Measurements from ENCODE around the gene ARID1B. TPM values are rescaled to one million over a fixed set of nuclear protein-coding genes. Genes with fewer than 3 reads are reported as not detected.

The ARID1B gene
- total and polyA plus RNA-seq, 11 donors, result 15.3 to 76.1 (median 40.7) TPM

GRCh38 chr6:157065366-157065765 is 288.2 kb downstream of the ARID1B start:
- 87 to 98% (median 96%) methylated on average over 5 of the region's 5 CpGs for WGBS, 4 donors
- H3K36me3 ChIP-seq, result no peaks in the 10 kb centered on the region
- no peaks in the 10 kb centered on the region for H3K27me3 ChIP-seq
- intact Hi-C loops (cut with DNase I), result no loop called here
- no peak for TF ChIP-seq POLR2A (IDR thresholded peaks at IDR 0.05)
- TF ChIP-seq CTCF (IDR thresholded peaks at IDR 0.05), result no peak
- H3K27ac ChIP-seq, result no peak overlapping the region
- DNase-seq, result no peak
- ATAC-seq, result no peak
- no peaks in the 10 kb centered on the region for H3K9me3 ChIP-seq
- H3K4me3 ChIP-seq, result no peak overlapping the region
- H3K4me1 ChIP-seq, result peaks cover 0 to 57% (median 37%) of the 10 kb centered on the region in 12 donors

GRCh38 chr6:157066781-157067491 is 289.8 kb downstream of the ARID1B start:
- WGBS, 4 donors, result 69 to 81% (median 78%) methylated on average over 6 of the region's 6 CpGs
- H3K4me1 ChIP-seq, result peaks cover 0 to 57% (median 43%) of the 10 kb centered on the region in 12 donors

GRCh38 chr6:157067507-157067906 is 290.3 kb downstream of the ARID1B start:
- H3K27me3 ChIP-seq, result no peaks in the 10 kb centered on the region
- ATAC-seq (no peak), DNase-seq (no peak)
- no peak overlapping the region for H3K27ac ChIP-seq
- no peak overlapping the region for H3K4me3 ChIP-seq
- no peaks in the 10 kb centered on the region for H3K9me3 ChIP-seq
- TF ChIP-seq POLR2A (IDR thresholded peaks at IDR 0.05) (no peak), CTCF (IDR thresholded peaks at IDR 0.05) (no peak)
- peaks cover 0 to 61% (median 41%) of the 10 kb centered on the region in 12 donors for H3K4me1 ChIP-seq
- H3K36me3 ChIP-seq, result no peaks in the 10 kb centered on the region
- intact Hi-C loops (cut with DNase I), result no loop called here
- WGBS, 4 donors, result 93 to 96% (median 96%) methylated on average over 8 of the region's 8 CpGs

More at GRCh38 chr6:157066781-157067491, 289.8 kb downstream of the ARID1B start:
- intact Hi-C loops (cut with DNase I), result no loop called here
- Histone ChIP-seq H3K9me3 (no peaks in the 10 kb centered on the region), H3K36me3 (no peaks in the 10 kb centered on the region), H3K4me3 (no peak overlapping the region), H3K27ac (peak overlapping the region in 4 of 12 donors; percentile 4 to 36 (median 22)), H3K27me3 (no peaks in the 10 kb centered on the region)
- no peak for TF ChIP-seq CTCF (IDR thresholded peaks at IDR 0.05)
- TF ChIP-seq POLR2A (IDR thresholded peaks at IDR 0.05), result no peak
- ATAC-seq (no peak), DNase-seq (no peak)

- DNase-seq, result no peak
- H3K9me3 ChIP-seq, result no peaks in the 10 kb centered on the region
- H3K27me3 ChIP-seq, result no peaks in the 10 kb centered on the region
- H3K4me1 ChIP-seq, result peaks cover 0 to 67% (median 39%) of the 10 kb centered on the region in 12 donors
- no peak overlapping the region for H3K4me3 ChIP-seq
- no peak for TF ChIP-seq CTCF (IDR thresholded peaks at IDR 0.05)
- ATAC-seq, result no peak
- no peak overlapping the region for H3K27ac ChIP-seq
- WGBS, 4 donors, result 63 to 73% (median 68%) methylated on average over 7 of the region's 7 CpGs
- H3K36me3 ChIP-seq, result no peaks in the 10 kb centered on the region
- intact Hi-C loops (cut with DNase I), result no loop called here
These were observed 291.6 kb downstream of the ARID1B start for GRCh38 chr6:157068691-157069324.
